ENCODE data around the gene VLDLR.
A peak's percentile ranks its signal among the peaks of the same experiment; 100 is the strongest.

Gene VLDLR

DNA sequence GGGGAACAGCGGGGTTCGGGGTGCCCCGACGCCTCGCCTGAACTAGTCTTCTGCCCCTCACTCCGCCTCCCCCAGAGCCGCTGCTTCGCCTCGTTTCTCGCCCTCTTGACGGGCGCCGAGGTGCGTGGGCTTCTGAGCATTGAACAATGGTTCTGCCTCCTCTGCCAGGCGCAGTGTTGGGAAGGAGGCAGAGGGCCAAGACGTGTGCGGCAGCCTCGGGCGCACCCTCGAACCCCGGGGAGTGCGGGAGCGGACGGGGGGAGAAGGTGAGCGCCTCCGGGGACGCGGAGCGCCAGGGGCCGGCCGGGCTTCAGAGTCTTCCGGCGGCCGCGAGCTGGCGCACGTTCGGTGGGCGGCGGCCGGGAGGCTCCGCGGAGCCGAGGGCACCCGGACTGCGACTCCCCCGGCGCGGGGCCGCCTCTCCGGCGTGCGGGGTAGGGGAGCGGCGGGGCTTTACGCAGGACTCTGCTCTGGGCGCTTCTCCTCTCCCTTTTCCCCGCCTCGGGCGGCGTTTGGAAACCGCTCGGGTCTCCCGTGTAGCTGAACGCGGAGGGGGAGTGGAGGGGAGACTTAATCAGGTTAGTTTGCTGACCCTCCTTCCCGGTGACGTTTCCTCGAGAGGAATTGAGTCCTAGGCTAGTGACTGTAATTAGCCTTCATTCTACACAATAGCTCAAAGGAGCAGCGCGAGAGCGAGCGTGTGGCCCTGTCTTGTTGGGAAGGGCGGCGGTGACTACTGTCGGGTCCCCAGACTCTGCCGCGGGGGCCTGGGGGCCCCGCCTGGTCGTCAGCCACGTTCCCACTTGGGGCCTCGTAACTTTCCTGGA lies 1.1 kb downstream of the VLDLR start:
- peak; percentile 16 to 37 for DNase-seq

DNA sequence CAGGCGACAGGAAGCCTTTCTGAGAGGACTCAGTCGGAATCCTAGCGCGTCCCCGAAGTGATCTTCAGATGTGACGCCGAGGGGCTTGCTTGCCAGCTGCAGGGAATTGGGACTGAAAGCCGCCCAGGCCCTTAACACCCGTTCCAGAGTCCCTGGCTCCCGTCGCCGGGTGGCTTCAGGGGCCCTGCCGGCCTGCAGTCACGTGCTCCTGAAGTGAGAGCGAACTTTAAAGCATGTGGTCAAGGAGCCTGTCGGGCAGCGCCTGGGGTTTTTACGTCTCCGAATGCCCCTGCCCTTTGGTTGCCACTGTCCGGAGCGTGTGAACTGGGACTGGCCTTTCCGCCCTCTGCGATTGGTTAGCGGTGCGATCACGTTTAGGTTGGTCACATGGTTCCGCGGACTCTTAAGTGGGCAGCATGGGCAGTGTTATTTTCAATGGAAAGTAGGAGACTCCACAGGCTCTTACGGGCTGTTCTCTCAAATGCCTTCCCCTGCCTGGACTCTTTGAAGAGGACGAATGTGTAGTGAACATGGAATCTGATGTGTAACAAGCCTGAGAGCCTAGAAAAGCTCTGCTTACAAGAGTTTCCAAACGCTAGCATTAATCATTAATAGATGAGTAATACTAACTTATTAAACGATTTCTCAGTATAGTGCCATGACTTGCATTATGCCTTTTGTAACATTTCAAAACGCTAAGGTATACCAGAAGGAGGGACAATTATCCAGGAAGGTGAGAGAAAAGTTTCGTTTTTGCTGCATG lies 1.9 kb downstream of the VLDLR start:
- no peak for DNase-seq

DNA sequence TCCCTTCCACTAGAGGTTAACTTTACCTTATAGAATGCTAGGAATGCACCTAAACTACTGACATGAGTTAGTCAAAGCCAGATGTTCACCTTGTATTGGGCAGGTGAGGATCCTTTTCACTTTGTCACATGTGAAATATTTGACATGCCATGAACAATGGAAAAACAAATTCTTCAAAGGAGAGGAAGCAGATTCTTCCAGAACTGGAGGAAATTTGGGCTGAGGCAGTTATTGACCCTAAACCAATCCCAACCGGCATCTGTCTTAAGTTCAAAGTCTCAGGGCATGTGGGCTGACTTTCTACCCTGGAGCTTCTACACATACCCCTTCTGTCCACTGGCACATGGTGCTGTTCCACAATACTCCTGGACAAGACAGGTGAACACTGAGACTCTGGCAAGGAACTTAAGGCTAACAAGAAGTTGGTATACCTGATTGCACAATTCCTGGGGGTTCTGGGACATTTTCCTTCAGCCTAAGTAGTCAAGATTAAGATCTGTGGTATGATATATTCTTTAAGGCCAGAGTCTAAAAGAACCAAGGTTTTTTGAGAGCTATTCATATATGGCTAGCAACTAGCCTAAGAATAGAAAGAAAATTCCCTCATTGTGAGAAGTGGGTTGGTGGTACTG lies 2.6 kb downstream of the VLDLR start:
- DNase-seq: no peak

DNA sequence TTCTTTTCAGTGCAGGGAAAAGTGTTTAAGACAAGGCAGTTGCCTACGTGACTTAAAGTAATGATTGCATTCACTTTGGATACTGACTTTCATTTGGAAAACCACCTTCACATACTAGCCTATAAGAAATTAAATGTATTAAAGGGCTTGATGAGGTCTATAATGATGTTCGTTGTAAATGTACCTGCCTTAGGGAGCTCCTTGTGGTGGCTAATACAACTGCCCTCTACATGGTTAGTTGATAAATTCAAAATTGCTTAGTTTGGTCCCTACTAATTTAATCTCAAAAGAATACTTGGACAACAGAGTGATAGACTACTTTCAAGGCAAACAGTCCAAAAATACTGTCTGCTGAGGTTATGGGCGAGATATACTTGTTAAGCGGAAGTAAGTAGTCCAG lies 3.8 kb downstream of the VLDLR start:
- DNase-seq: no peak

DNA sequence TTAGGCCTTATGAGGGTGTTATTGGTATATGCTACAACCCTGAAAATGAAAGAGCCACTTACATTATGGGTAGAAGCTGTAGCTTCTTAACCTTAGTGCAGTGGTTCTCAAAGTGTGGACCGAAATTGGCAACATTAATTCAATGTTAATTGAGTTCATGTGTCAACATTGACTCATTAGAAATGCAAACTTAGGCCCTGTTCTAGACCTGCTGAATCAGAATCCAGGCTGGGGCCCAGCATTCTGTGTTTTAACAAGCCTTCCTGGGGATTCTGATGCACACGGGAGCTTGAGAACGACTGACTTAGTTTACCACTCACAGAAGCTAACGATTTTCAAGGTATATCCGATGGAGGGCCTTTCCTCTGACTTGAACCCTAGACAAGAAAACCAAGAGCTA lies 7.3 kb downstream of the VLDLR start:
- DNase-seq: no peak

DNA sequence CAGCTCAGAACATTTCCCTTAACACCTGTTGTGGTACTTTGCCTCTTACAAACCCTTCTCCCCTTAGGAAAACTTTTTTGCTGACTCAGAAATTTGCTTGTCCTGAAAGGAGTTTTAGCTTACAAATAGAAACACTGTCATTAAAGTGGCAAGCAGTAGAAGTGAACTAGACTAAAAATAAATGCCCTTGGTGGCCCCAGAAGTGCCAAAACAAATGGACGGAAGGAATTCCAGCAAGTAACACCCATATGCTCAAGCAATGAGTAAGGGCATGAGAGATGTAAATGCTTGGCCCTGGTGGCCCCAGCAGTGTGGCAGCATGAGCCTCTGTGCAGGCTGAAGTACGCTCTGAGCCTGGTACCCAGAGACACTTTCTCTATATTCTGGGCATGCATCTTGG lies 8.6 kb downstream of the VLDLR start:
- no peak for DNase-seq

DNA sequence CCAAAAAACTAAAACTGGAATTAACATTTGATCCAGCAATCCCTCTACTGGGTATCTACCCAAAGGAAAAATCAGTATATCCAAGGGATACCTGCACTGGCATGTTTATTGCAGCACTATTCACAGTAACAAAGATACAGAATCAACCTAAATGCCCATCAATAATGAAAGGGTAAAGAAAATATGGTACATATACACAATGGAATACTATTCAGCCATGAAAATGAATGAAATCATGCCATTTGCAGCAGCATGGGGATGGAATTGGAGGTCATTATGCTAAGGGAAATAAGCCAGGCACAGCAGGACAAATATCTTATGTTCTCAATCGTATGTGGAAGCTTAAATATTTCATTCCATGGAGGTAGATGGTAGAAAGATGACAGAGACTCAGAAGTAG lies 9.7 kb downstream of the VLDLR start:
- DNase-seq: no peak

DNA sequence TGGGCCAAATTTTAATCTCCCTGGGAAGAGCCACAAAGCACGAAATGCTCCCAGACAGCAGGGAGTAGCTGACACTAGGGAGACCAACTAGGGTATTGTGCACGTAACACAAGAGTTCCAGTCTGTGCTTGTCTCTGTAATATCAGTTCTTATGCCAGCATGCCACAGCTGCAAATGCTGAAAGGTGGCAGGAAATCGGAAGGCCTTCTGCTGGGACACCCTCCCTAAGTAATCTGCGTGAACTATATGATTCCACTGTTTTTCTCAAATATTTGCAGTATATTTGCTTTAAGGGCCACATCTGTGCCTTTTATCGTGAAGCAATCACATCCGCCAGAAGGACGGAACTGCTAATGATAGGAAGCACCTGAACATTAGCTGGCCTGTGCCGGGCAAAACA lies 12.6 kb downstream of the VLDLR start:
- DNase-seq: no peak

DNA sequence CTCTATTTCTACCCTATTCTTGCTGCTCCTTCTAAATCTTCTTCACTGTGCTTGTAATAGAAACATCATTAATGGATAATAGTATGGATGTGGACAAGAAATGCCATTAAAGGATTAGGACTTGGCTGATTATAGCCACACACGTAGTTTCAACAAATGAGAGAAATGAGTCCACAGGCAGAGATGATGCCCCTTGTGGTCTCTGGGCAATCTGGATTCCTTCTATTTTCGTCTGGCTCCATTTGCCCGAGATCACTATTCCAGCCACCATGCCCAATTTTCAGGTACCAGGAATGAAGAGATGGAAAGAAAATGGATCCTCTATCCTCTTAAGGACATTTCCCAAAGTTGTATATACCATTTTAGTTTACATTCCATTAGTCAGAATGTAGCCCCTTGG lies 13.2 kb downstream of the VLDLR start:
- DNase-seq: no peak

DNA sequence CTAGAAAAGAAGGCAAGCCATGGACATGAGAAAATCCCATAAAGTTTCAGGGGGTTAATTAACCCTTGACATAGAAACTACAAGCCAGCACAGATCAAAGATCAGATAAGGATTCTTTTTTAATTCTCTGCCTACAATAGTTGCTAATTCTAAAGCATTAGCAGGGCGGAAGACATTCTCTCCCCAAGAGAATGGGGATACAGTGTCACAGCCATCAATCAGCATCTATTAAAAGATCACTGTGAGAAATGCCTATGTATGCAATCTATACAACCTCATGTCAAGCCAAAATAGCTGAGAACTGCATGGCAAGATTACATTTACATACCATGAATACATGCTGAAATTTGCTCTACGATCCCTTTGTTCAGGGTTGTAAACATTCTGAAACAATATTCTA lies 14.3 kb downstream of the VLDLR start:
- no peak for DNase-seq

DNA sequence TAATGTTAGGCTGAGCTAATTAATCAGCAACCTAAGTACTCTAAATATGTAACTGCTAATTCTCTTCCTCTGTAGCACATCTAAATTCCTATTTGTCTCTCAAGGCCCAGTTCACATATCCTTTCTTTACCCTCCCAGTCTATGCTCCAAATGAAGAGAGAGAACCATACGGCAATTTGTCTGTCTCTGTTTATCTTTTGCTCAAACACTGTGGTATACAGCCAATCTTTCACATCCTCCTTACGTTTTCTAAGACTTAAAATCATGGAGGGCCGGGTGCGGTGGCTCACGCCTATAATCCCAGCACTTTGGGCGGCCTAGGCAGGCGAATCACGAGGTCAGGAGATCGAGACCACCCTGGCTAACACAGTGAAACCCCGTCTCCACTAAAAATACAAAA lies 15.8 kb downstream of the VLDLR start:
- DNase-seq: no peak

DNA sequence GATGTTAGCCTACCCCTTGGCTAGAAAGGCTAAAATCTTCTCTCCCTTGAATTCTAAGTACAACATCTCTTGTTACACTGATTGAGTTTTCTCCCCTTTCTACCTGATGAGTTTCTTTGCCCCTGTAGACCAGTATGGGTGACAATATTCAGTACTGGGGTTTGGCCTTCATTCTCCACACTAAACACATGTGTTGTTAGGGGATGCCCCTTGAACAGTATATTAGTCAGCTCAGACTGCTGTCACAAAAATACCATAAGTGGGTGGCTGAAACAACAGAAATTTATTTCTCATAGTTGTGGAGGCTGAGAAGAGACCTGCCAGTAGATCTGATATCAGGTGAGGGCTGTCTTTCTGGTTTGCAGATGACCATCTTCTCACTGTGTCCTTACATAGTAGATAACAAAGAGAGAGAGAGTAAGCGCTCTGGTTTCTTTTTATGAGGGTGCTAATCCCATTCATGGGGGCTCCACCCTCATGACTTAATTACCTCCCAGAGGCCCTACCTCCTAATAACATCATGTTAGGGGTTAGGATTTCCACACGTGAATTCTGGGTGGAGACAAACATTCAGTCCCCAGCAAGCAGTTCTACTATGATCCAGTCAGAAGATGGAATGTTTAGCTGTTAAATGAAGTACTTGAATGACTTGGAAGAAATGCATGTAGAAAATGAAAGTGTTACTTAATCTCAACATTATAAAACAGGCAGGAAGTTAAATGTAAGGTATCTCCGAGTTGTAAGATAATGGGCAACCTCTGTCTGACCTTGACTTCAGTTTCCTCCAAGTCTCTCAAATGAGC lies 17.5 kb downstream of the VLDLR start:
- DNase-seq: no peak

DNA sequence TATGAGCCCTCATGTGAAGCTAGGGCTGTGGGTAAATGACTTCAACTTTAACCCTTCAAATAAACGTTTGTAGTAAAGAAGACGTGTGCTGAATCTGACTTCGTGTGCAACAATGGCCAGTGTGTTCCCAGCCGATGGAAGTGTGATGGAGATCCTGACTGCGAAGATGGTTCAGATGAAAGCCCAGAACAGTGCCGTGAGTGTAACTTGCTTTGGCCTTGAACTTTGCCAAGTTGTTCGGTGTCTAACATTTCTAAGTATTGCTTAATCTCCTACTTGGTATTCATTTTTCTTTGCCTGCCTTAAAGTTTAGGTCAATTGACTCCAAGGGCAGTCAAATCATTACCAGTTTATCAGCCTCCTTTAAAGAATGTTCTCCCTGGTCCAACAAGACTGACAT lies 18.2 kb downstream of the VLDLR start:
- DNase-seq: no peak

DNA sequence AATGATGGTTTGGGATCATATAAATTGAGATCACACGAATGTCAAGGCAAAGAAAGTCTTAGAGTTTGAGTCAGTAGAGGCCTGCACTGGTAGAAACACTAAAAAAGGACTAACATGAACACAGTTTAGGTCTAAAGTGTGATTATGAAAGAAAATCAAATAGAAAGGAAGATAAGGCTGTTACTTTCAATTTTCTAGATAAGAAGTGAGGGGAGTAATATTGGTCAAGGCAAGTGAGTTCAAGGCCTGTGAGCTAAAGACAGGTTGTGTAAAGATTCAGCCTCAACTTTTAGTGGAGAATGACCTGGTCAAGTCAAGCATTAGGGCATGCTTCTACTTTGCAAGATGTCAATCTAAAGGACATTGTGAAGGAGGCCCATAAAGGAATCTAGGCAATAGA lies 19.0 kb downstream of the VLDLR start:
- no peak for DNase-seq

DNA sequence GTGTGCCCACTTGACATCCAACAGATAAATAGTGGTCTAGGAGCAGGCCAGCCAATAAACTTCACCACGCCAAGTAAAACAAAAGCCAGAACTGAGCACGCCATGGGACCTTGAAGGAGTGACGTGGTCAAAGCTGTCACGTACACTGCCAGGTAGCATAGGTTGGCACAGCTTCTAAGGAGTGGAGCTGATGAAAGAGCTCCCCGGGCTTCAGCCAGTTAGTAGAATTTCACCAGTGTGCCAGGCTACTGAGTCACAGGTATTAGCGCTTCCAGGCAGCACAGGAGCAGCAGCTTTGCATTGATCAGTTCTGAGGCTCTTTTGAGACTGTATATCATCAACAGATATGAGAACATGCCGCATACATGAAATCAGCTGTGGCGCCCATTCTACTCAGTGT lies 19.4 kb downstream of the VLDLR start:
- no peak for DNase-seq

DNA sequence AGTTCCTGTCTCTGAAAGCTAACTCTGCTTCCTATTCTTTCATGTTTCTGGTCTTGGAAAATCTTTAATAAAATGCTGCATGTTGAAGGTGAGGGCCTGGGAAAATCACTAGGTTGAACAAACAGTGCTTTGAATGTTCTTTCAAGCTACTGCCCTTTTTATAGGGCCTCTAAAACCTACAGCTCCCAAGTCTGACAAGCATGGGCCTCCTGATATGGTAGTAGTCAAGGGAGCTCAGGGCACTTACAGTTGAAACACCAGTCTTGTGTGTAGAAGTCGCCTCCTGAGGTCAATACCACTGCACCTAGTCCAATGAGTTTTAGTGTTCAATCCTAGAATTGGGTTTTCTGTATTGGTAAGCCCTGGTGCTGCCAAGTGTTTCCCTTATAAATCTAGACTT lies 20.5 kb downstream of the VLDLR start:
- DNase-seq: no peak

DNA sequence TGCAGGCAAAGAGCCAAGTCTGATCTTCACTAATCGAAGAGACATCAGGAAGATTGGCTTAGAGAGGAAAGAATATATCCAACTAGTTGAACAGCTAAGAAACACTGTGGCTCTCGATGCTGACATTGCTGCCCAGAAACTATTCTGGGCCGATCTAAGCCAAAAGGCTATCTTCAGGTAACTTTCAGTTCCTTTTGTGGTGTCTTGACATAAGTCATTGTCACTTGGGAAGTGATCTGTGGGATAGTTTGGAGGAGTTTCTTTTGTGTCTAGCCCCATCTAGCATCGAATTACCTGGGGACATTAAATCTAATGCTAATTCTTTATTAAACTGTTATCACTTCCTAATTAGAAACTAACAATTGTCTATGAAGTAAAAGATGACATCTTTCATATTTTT lies 24.0 kb downstream of the VLDLR start:
- DNase-seq: no peak

DNA sequence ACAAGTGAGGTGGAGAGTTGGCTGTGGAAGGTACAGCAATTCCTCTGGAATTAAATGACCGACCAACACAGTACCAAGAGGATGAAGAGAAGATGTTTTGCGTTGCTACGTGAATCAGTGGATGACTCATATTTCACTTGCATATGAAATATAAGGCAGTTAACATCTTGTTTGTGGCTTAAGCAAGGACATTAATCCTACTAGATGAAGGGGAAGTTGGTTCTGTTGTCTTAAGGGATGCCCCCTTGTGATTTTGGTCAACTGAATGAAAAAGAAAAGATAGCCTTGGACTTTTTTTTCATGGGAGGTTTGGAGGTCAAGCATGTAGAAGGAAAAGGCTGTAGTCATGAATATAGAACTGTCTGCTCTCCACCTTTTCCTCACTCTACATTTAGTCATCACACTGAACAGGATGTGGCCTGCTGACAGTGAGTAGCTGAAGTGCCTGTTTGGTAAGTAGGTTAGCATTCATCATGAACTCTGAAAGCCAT lies 33.9 kb downstream of the VLDLR start:
- peak; percentile 15 to 21 for DNase-seq

DNA sequence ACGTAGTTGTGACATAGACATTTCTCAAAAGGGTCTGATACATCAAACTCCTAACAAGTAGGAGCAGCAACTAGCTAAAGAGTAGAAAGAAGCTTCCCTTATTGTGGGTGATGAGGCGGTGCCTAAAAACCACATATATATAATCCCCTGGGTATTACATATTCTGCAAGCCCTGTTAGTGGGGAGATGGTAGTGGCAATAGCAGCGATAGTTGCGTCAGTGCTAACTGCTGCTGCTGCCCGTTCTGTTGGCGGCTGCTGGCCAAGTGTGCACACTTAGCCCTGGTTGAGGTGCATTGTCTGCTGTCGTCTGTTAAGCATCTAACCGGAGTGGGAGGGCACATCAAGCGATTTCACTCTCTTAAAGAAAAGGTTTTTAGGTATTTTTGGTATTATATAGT lies 35.8 kb downstream of the VLDLR start:
- peak in 1 of 2 experiments; percentile 10 for DNase-seq

DNA sequence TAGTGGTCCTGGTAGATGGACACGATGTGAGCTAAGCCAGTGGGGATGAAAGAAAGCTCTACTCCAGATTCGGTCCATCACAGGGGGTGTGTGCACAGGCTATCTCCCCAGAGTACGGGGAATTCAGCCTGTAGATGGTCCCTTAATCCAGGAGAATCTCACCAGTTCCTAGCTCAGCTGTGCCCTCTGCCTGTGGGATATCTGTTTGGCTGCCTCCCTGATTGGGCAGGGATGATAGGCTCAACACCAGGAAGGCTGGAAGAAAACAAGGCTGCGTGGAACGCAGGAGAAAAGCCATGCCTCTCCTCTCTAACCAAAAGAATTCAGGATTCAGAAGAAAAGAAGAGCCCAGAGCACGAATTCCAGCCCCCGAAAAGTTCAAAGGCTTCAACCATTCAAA lies 40.9 kb downstream of the VLDLR start:
- DNase-seq: no peak

DNA sequence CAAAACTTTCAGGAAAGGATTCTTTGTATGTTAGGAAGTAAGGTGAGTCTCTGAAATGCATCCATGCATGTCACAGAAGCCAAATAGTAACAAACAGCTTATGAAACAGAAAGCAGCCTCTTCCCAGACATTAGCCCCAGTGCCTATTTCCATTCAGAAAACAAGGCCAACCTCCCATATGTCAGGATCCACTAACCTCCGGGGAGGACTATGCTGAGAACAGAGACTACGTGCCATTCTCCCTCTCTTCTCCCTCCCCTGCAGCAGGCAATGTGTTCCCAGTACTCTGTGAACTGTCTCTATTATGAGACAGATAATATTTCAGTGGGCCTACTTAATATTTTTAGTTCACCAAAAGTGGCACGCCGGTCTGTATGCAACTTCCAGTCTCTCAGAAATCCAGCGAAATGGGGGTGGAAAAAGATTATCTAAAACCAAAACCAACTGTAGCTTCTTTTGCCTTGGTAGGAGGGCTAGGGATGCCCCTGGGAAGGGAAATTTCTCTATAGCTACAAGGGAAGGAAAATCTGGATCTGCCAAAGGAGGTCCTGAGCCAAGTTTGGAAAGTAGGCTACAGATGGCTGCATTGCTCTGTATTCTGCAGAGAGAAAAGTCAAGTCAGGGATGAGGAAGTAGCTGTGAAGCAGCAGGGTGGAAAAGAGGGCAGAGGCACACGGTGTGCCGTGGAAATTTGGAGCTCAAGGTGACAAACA lies 42.0 kb downstream of the VLDLR start:
- DNase-seq: no peak
